Effector memory CD4-positive, alpha-beta T cell (primary cell): Measurements from ENCODE around the gene DDX41.
A peak's percentile ranks its signal among the peaks of the same experiment; 100 is the strongest.

ENCODE experiments used
- DNase-seq, 3 donors: peaks; one replicate each; pipeline ENCODE4 v3.0.0-alpha.2; 2020
- H3K27ac ChIP-seq: 2 replicates; pipeline ENCODE4 v1.7.0; 2013; ENCODE audit warnings: mild to moderate bottlenecking, low read length, moderate library complexity; ENCODE audit not compliant: insufficient read depth, poor library complexity, severe bottlenecking
- H3K27me3 ChIP-seq: replicated peaks from 2 replicates; pipeline ENCODE4 v1.7.0; 2013; ENCODE audit warnings: mild to moderate bottlenecking, low read length; ENCODE audit not compliant: insufficient read depth, control insufficient read depth, poor library complexity, severe bottlenecking
- H3K36me3 ChIP-seq: 2 replicates; pipeline ENCODE4 v1.7.0; 2013; ENCODE audit warnings: mild to moderate bottlenecking, low read length, moderate library complexity; ENCODE audit not compliant: control insufficient read depth, insufficient read depth
- H3K4me1 ChIP-seq: 2 replicates; pipeline ENCODE4 v1.7.0; 2013; ENCODE audit warnings: low read length, mild to moderate bottlenecking; ENCODE audit not compliant: control insufficient read depth, insufficient read depth, poor library complexity, severe bottlenecking
- H3K4me3 ChIP-seq: 2 replicates; pipeline ENCODE4 v1.7.0; 2013; ENCODE audit warnings: low read length, low read depth, mild to moderate bottlenecking; ENCODE audit not compliant: insufficient read depth, poor library complexity, severe bottlenecking
- H3K9me3 ChIP-seq: 2 replicates; pipeline ENCODE4 v1.7.0; 2013; ENCODE audit warnings: mild to moderate bottlenecking, low read length, moderate library complexity; ENCODE audit not compliant: control insufficient read depth

The DDX41 gene

GRCh38 chr5:177499842-177500241 lies 16.9 kb downstream of the DDX41 start:
- H3K36me3 ChIP-seq, result no peaks in the 10 kb centered on the region
- H3K4me3 ChIP-seq, result no peak overlapping the region
- DNase-seq, result no peak
- no peak overlapping the region for H3K27ac ChIP-seq
- H3K9me3 ChIP-seq, result no peaks in the 10 kb centered on the region
- peaks cover 22% of the 10 kb centered on the region for H3K4me1 ChIP-seq
- H3K27me3 ChIP-seq, result no peaks in the 10 kb centered on the region

DNA sequence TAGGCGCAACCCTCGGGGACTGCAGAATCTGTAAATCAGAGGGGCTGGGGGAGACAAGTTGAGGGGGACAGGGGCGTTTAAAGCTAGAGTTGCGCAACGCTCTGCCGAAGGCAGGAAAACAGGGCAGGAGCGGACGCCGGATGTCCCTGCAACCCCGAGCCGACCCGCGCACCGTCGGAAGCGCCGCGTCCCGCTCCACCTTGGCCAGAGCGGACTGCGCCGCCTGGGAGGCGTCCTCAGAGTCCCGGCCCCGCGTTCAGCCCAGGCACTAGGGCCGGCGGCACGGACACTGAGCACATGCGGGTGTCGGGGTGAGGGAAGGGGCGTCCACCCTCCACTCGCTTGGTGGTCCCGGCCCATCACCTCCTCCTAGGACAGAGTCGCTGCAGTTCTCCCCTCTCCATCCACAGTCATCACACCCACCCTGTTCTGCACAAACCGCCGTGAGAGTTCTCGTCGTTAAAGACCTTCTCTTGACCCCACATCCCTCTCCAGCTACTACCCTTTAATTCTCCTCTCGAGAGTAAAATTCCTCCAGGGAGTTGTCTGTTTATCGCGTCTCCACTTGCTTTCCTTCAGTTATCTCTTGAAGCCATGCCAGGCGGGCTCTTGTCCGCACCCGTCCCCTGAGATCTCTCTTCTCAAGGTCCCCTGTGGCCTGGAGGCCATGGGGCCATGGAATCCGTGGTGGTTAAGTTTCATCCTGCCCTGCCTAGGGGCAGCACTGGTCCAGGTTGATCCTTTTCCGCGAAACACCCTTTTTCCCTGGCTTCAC lies 18.6 kb downstream of the DDX41 start:
- no peak overlapping the region for H3K27ac ChIP-seq

DNA sequence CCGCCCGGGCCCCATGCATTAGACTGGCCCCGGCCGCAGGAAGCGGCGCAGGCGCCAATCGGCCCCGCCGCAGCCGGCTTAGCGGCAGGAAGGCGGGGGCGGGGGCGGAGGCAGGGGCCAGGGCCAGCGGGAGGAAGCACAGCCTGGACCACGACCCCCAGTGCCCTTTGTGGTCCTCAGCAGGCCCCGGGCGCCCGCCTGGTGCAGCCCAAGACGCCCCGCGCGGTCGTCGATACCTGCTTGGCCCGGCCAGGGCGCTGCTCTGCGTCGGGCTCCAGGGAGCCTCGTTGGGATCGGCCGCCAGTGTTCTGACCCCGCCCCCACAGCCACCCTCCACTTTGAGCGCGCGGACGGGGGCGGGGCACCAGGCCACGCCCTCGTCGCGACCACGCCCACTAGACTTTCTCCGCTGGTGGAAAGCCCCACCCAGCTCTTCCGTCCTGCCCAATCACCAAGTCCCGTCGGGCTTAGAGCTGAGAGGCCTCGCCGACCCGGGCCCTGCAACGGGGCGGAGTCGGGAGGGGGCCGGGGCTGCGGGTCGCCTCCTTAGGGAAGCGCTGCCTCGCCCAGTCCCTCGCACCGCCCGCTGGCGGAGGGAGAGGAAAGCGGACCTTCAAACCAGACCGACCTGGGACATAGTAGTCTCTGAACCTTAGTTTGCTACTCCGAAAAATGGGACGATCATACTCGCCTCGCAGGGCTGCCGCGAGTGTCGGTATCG lies 19.3 kb downstream of the DDX41 start, which contains the start of gene PDLIM7:
Gene PDLIM7 (minus strand): TSS at position 313 of the 721 bp plus-strand sequence. CDS start 1,092 bp downstream, outside the sequence.
- peak; percentile 87 to 91 (median 91) for DNase-seq
- Histone ChIP-seq H3K4me3 (peak within 1 kb of the TSS; percentile 62), H3K9me3 (no peaks in the 10 kb centered on the region), H3K27ac (peak within 1 kb of the TSS; percentile 20), H3K27me3 (no peaks in the 10 kb centered on the region), H3K4me1 (peaks cover 22% of the 10 kb centered on the region), H3K36me3 (no peaks in the 10 kb centered on the region)

More for the DNA sequence above, 18.6 kb downstream of the DDX41 start:
- Histone ChIP-seq H3K4me3 (peak overlapping the region; percentile 62), H3K4me1 (peaks cover 22% of the 10 kb centered on the region), H3K27me3 (no peaks in the 10 kb centered on the region), H3K9me3 (no peaks in the 10 kb centered on the region), H3K36me3 (no peaks in the 10 kb centered on the region)
- peak in 1 of 3 donors; percentile 18 for DNase-seq

GRCh38 chr5:177496727-177497291 lies 20.0 kb downstream of the DDX41 start:
- no peaks in the 10 kb centered on the region for H3K9me3 ChIP-seq
- no peak overlapping the region for H3K27ac ChIP-seq
- DNase-seq, result no peak
- H3K4me1 ChIP-seq, result peaks cover 22% of the 10 kb centered on the region
- no peaks in the 10 kb centered on the region for H3K27me3 ChIP-seq
- H3K36me3 ChIP-seq, result no peaks in the 10 kb centered on the region
- peak overlapping the region; percentile 62 for H3K4me3 ChIP-seq

- H3K9me3 ChIP-seq, result no peaks in the 10 kb centered on the region
- H3K27ac ChIP-seq, result no peak overlapping the region
- no peak for DNase-seq
- no peaks in the 10 kb centered on the region for H3K27me3 ChIP-seq
- H3K4me1 ChIP-seq, result peaks cover 22% of the 10 kb centered on the region
- H3K36me3 ChIP-seq, result no peaks in the 10 kb centered on the region
- H3K4me3 ChIP-seq, result no peak overlapping the region
Observed at GRCh38 chr5:177496070-177496726, 20.6 kb downstream of the DDX41 start.

GRCh38 chr5:177495243-177496060 lies 21.3 kb downstream of the DDX41 start:
- no peak for DNase-seq
- no peaks in the 10 kb centered on the region for H3K36me3 ChIP-seq
- H3K27ac ChIP-seq, result no peak overlapping the region
- no peaks in the 10 kb centered on the region for H3K9me3 ChIP-seq
- no peak overlapping the region for H3K4me3 ChIP-seq
- H3K27me3 ChIP-seq, result no peaks in the 10 kb centered on the region
- peaks cover 18% of the 10 kb centered on the region for H3K4me1 ChIP-seq

- no peaks in the 10 kb centered on the region for H3K27me3 ChIP-seq
- H3K9me3 ChIP-seq, result no peaks in the 10 kb centered on the region
- peaks cover 18% of the 10 kb centered on the region for H3K4me1 ChIP-seq
- DNase-seq, result no peak
- no peak overlapping the region for H3K4me3 ChIP-seq
- no peak overlapping the region for H3K27ac ChIP-seq
- no peaks in the 10 kb centered on the region for H3K36me3 ChIP-seq
Observed at GRCh38 chr5:177494346-177495195, 22.2 kb downstream of the DDX41 start.

GRCh38 chr5:177493795-177494345 lies 22.9 kb downstream of the DDX41 start:
- Histone ChIP-seq H3K36me3 (no peaks in the 10 kb centered on the region), H3K9me3 (no peaks in the 10 kb centered on the region), H3K27me3 (no peaks in the 10 kb centered on the region), H3K27ac (no peak overlapping the region), H3K4me3 (no peak overlapping the region), H3K4me1 (peaks cover 18% of the 10 kb centered on the region)
- DNase-seq, result no peak
